ENCODE results near the gene PRPF38A. TPM values are rescaled to one million over a fixed set of nuclear protein-coding genes. Genes with fewer than 3 reads are reported as not detected.

The PRPF38A gene
- total RNA-seq, 1 experiment from 2014 or later = 9.4 TPM

DNA sequence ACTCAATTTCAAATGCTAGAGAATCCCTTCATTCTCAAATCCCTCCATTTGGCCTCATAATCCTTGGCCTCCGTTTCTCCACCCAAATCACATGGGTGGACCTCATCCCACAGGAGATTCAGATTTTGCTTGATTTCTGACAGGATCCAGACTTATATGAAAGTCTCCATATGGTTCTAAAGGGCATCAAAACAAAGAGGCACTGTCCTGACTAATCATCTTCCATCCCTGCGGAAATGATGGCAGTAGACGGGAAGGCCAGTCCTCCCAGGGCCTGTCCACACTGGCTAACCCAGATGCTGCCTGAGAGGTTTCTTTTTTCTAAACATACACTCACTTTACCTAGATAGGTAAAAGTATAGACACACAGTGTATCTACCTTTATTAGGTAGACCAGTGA, 19.0 kb upstream of the PRPF38A start:
- in situ Hi-C loops (cut with HindIII; ENCODE audit: low pct_unique_long_range_greater_than_20kb, low sequenced_read_pairs) = no loop called here
- DNase-seq (ENCODE audit: low read depth) = no peak

DNA sequence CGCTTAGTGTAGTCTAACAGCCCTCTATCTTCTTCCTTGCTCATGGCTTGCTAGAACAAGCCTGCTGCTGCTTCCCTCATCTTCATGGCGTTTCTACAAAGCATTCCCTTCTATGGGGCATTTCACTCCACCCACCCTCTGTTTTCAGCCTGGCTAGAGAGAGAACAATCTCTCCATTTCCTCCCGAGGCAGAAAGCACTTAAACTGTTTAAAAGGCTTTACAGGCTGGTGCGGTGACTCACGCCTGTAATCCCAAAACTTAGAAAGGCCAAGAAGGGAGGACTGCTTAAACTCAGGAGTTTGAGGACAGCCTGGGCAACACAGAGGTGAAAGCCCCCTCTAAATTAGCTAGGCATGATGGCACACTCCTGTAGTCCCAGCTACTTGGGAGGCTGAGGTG, 17.9 kb upstream of the PRPF38A start:
- in situ Hi-C loops (cut with HindIII; ENCODE audit: low pct_unique_long_range_greater_than_20kb, low sequenced_read_pairs) = no loop called here
- no peak for DNase-seq (ENCODE audit: low read depth)

DNA sequence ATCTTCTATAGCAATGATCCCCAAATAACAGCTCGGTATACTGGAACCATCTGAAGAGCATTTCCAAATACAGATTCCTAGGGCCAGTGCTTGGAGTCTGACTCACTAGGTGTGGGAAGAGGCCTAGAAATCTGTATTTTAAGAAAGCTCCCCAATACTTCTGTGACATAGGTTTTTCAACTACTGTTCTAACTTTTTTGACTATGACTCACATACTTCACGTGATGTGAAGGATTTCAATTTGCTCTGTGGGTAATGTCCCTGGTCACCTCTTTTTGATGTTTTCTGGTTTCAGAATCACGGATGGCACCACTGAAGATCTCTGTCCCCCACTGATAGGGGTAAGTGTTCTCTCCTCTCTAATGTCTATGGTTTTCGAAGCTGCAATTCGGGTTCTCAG, 11.2 kb upstream of the PRPF38A start:
- DNase-seq (ENCODE audit: low read depth) = no peak
- in situ Hi-C loops (cut with HindIII; ENCODE audit: low pct_unique_long_range_greater_than_20kb, low sequenced_read_pairs) = no loop called here

DNA sequence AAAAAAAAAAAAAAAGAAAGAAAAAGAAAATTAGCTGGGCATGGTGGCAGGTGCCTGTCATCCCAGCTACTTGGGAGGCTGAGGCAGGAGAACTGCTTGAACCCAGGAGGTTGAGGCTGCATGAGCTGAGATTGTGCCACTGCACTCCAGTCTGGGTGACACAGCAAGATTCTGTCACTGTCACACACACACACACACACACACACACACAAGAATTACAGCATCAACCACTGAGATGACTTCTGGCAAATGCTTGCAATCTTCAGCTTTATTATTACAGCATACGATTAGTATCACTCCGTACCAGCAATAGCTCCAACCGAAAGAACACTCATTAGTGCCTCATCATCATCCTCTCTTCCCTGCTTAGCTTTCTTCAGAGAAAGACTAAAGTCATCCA, 4.8 kb upstream of the PRPF38A start:
- DNase-seq (ENCODE audit: low read depth) = no peak
- in situ Hi-C loops (cut with HindIII; ENCODE audit: low pct_unique_long_range_greater_than_20kb, low sequenced_read_pairs) = no loop called here

DNA sequence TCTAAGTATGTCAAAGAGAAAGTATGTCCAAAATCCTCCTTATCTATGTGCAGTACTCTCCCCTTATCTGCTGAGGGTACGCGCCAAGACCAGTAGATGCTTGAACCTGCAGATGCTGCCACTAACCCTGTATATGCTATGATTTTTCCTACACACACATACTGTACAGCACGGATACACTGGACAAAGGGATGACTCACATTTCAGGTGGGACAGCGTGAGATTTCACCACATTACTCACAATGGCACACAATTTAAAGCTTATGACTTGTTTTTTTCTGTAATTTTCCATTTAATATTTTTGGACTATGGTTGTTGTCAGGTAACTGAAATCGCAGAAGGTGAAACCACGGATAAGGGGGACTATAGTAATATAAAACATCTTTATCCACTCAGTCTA, 4.3 kb upstream of the PRPF38A start:
- in situ Hi-C loops (cut with HindIII; ENCODE audit: low pct_unique_long_range_greater_than_20kb, low sequenced_read_pairs) = no loop called here

DNA sequence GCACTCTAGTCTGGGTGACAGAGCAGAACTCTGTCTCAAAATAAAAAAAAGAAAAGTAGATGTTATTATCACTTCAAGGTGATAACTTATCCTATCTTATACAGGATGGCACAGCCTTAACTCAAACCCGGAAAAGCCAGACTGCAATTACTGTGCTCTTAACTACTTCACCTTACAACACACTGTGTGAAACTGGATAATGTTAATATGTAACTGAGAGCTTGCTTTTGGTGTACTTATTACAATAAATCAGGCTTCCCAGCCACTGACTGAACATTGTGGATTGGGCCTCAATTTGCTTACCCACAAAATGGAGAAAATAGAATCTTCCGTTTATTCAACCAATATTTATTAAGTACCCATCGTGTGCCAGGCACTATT, 1.6 kb upstream of the PRPF38A start:
- peak; percentile 22 for DNase-seq (ENCODE audit: low read depth)
- in situ Hi-C loops (cut with HindIII; ENCODE audit: low pct_unique_long_range_greater_than_20kb, low sequenced_read_pairs) = no loop called here

More for the DNA sequence above, 4.3 kb upstream of the PRPF38A start:
- DNase-seq (ENCODE audit: low read depth) = no peak

DNA sequence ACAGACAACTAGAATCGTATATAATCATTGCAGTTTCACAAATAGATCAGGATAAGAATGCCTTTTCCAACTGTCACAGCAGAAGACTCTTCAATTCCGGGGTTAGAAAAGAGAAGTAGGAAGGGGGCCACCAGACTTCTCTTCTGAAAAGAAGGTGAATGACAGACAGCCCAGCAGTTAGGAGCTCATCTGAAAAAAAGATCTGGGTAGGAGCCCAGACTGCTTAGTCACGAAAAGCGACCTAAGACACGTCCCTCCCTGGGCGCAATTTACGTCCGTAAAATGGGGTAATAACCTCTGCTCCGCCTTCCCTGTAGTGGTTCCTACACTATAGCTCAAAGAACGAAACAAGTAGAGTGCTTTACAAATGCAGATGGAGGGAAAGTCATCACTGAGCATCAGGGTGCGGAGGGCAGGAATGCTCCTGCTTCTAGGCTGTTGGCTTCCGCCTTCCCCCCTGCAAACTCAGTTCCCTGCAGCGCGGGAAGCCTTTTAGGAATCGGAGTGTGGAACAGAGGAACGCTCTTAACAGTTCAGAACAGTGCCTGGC, 761 bp upstream of the PRPF38A start:
- in situ Hi-C loops (cut with HindIII; ENCODE audit: low pct_unique_long_range_greater_than_20kb, low sequenced_read_pairs) = no loop called here
- peak; percentile 66 for DNase-seq (ENCODE audit: low read depth)

DNA sequence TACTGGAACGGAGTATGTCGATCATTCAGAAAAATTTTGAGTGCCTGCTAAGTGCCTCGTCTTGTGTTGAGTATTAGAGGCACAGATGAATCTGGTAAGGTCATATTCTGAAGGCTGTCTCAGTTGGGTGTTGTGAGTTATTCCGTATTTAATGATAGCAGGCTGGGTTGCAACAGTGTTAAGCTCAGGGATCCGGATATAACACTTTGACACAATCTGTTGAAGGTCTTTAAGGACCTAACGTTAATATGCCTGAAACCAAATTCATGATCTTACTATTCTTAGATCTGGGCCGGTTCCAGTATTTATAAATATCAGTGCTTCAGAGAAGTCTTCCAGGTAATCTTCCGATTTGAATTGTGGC, 555 bp downstream of the PRPF38A start:
- no peak for DNase-seq (ENCODE audit: low read depth)
- in situ Hi-C loops (cut with HindIII; ENCODE audit: low pct_unique_long_range_greater_than_20kb, low sequenced_read_pairs) = no loop called here

DNA sequence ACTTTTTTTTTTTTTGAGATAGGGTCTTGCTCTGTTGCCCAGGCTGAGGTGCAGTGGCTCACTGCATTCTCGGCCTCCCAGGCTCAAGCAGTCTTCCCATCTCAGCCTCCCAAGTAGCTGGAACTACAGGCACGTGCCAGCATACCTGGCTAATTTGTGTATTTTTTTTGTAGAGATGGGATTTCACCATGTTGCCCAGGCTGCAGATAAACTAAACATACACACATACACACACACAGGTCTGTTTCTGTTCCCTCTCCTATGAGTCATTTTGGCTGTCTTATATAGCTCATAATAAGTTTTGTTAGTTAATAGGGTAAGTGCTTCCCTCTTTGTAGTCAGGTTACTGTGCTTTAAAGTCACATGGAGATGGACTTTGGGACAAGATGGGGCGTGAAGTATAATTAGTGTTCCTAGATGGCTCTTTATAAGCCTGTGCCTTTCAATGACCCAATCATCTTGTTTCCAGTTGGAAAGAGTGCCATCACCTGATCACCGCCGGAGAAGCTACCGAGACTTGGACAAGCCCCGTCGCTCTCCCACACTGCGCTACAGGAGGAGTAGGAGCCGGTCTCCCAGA, 9.1 kb downstream of the PRPF38A start:
- in situ Hi-C loops (cut with HindIII; ENCODE audit: low pct_unique_long_range_greater_than_20kb, low sequenced_read_pairs) = no loop called here
- peak; percentile 16 for DNase-seq (ENCODE audit: low read depth)

DNA sequence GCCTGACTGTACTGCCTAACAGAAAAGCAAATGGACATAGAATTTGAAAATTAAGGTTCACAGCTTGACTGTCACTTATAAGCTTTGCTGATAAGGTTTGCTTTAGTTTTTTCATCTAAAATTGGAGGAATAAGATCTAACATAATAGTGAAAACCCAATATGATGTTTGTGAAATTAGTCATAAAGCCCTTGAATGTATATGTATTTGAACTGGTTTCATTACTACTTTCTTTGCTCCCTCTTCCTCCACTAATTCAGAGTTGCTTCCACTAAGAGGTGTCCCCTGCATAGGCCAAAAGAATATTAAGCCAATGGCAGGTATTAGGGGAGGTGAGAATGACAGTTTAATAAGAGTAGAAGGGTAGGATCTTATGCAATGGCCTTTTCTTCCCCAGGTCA, 10.5 kb downstream of the PRPF38A start:
- in situ Hi-C loops (cut with HindIII; ENCODE audit: low pct_unique_long_range_greater_than_20kb, low sequenced_read_pairs) = no loop called here
- DNase-seq (ENCODE audit: low read depth) = no peak

DNA sequence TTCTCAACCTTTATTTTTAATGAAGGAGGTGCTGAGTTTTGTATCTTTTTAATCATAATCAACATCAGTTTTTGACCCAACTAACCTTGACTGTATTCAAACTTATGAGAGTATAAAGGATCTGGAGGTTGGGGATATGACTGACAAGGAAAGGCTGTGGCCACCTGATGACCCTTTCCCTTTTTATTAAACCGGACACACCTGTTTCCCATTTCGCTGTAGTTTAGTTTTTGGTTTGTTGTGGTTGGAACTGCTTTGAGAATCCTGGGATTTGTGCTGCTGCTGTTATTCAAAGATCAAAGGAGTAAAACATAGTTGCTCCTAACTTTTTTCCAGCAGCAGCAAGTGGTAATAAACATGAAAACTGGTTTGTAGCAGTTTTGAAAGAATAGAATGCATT, 12.4 kb downstream of the PRPF38A start:
- DNase-seq (ENCODE audit: low read depth) = no peak
- in situ Hi-C loops (cut with HindIII; ENCODE audit: low pct_unique_long_range_greater_than_20kb, low sequenced_read_pairs) = no loop called here

DNA sequence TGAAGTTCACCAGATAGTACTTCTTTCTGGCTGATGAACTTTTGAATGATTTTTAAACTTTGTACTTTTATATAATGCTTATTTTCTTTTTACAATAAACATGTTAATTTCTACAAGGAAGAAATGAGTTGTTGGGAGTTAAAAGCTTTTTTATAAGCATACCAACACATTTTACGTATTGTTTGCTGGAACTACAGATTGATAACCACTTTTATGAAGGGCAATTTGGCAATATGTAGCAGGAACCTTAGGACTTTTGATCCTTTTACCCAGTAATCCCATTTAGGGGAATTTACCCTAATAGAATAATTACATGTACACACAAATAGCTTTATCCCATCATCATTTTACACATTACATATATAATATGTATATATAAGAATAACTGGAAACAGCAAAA, 16.3 kb downstream of the PRPF38A start:
- in situ Hi-C loops (cut with HindIII; ENCODE audit: low pct_unique_long_range_greater_than_20kb, low sequenced_read_pairs) = no loop called here
- DNase-seq (ENCODE audit: low read depth) = no peak

DNA sequence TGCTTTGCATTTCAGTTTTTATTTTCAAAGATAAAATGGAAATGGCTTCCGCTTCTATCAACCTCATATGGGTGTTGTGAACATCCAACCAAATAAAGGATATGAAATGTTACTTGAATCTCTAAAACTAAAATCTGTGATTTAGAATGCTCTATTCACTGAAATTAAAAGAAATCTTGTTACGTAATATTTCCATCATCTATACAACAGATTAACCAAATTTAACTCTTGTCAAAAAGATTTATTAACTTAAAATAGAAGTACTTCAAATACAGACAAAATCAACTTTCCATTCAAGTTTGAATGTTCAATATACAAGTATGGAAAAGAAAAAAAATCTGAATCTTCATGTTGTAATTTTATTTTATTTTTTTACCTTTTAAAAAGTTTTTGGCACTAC, 18.7 kb downstream of the PRPF38A start:
- in situ Hi-C loops (cut with HindIII; ENCODE audit: low pct_unique_long_range_greater_than_20kb, low sequenced_read_pairs) = no loop called here
- no peak for DNase-seq (ENCODE audit: low read depth)

DNA sequence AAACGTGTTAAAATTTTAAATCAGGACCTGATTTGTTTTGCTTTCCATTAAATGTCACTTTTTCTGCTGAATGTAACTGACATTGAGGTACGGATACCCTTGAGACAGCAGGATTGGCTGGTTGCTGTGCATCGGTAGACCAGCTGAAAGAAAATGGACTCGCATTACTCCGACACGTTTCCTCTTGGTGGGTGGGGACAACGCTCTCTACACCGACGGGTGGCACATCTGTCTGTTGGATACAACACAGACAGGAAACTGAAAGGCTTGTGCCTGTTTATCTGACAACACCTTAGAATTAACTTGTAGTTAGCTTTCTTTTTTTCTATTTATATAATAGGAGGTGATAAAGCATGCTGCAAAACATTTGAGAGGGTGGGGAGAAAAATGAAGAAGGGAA, 19.4 kb downstream of the PRPF38A start:
- DNase-seq (ENCODE audit: low read depth) = no peak
- in situ Hi-C loops (cut with HindIII; ENCODE audit: low pct_unique_long_range_greater_than_20kb, low sequenced_read_pairs) = no loop called here

DNA sequence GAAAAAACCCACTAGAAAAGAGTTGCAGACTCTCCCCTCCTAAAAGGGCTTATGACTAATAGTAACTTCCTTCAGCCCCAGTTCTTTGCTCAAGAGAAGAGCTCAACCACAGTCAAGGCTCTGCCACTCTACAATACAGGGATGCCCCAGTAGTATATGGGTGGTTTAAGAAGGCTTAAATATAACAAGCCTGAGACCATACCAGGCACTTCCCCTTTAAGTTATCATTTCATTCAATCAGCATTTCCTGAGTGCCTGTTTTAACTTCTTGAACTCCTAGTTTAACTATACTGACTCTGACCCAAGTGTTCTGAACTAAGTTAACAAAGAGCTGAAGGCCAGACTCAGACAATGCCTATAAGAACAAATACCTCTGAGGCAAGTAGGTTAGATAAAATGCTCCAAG, 19.8 kb downstream of the PRPF38A start:
- in situ Hi-C loops (cut with HindIII; ENCODE audit: low pct_unique_long_range_greater_than_20kb, low sequenced_read_pairs) = no loop called here
- DNase-seq (ENCODE audit: low read depth) = no peak

DNA sequence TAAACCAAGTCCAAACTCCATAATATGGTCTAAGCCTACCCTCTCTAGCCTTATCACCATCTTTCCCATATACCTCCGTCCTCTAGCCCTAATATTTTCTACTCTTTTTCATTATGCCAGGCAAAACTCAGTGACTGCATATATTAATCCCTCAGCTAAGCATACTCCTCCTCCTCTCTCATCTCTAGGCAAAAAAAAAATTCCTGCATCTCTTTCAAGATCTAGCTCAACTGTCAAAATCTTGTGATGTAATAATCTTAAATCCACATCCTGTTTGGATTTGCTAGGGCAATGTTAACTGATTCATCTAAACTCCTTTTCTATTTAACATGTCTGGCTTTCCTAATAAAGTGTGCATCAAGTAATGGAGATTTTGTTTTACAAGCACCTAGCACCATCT, 20.4 kb downstream of the PRPF38A start:
- in situ Hi-C loops (cut with HindIII; ENCODE audit: low pct_unique_long_range_greater_than_20kb, low sequenced_read_pairs) = no loop called here
- no peak for DNase-seq (ENCODE audit: low read depth)

DNA sequence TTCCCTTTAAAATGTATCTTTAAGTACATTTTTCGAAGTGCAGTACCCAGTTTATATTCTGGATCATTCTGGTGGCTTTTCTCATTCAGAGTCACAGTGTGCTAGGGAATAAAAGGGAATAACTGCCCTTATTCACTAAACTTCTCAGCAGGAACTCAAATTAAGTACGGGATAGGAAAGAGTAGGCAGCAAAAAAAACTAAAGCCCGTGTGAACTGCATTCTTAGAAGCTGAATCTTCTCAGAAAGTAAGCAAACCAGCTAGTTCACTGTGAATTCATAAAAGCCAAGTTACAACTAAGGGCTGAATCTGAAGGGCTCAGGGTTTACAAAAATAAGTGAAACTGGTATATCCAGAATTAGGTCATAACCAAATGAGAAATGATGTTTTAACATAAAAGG, 22.0 kb downstream of the PRPF38A start:
- in situ Hi-C loops (cut with HindIII; ENCODE audit: low pct_unique_long_range_greater_than_20kb, low sequenced_read_pairs) = no loop called here
- DNase-seq (ENCODE audit: low read depth) = no peak

DNA sequence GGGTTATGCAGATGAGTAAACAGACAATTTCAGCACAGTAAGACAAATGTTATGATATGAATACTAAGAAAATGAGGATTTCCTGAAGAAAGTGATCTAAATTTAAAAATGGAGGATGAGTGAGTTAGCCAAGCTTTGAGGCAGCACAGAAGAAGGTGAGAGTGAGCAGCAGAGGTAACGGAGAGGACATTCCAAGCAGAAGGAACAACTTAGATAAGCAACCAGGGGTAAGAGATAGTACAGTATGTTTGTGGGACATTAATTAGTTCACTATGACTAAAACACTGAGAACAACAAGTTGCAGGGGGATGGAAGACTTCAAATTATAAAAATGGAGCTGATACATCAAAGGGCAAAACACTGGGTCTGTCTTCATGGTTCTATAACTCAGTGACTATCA, 22.8 kb downstream of the PRPF38A start:
- no peak for DNase-seq (ENCODE audit: low read depth)
- in situ Hi-C loops (cut with HindIII; ENCODE audit: low pct_unique_long_range_greater_than_20kb, low sequenced_read_pairs) = no loop called here

DNA sequence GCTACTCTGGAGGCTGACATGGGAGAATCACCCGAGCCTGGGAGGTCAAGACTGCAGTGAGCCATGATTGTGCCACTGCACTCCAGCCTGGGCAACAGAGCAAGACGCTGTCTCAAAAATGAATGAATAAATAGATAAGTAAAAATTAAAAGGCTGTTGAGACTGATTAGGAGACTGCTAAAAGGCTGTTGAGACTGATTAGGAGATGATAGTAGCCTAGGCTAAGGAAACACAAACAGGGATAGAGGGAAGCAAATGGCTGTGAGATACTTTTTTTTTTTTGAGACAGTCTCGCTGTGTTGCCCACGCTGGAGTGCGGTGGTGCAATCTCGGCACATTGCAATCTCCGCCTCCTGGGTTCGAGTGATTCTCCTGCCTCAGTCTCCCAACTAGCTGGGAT, 28.4 kb downstream of the PRPF38A start:
- in situ Hi-C loops (cut with HindIII; ENCODE audit: low pct_unique_long_range_greater_than_20kb, low sequenced_read_pairs) = no loop called here
- no peak for DNase-seq (ENCODE audit: low read depth)

DNA sequence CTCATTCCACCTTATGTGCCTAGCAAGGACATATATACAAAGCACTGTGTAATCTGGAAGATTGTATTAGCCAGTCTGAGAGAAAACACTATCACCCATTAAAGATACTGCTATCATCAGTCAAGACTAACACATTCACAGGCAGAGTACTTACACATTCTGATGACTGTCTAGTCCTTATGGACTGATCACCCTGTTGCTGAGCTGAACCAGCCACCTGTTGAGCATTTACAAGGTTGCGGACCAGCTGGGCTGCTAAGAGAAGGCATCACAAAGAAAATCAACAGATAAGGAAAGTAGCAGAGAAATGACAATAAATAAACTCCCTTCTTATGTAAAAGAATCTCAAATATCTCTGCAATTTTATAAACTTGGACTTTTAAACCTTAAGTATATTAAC, 30.8 kb downstream of the PRPF38A start:
- in situ Hi-C loops (cut with HindIII; ENCODE audit: low pct_unique_long_range_greater_than_20kb, low sequenced_read_pairs) = no loop called here
- DNase-seq (ENCODE audit: low read depth) = no peak

DNA sequence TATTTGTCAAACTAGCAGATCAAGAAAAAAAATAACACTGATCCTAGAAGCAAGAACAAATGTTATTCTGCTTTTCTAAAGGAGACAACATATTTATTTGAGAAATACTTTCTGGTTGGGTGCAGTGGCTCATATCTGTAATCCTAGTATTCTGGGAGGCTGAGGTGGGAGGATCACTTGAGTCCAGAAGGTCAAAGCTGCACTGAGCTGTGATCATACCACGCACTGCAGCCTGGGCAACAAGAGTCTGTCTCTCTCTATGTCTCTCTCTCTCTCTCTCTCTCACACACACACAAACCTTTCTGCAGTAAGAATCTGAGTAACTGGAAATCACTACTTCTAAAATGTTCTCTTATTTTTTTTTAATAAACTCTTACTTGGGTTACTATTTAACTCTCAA, 31.2 kb downstream of the PRPF38A start:
- DNase-seq (ENCODE audit: low read depth) = no peak
- in situ Hi-C loops (cut with HindIII; ENCODE audit: low pct_unique_long_range_greater_than_20kb, low sequenced_read_pairs) = no loop called here

All from Caki2 (cell line).